GM18951 (cell line): ENCODE data around the gene USP6.
"Not testable (repeated sequence)": the region's sequence is repeated elsewhere in the genome, so short reads cannot be mapped to it uniquely, and the experiment has no call there.

Source experiments
- POLR2A ChIP-seq: IDR thresholded peaks from 4 replicates; pipeline ENCODE4 v1.6.1; 2011; ENCODE audit warnings: mild to moderate bottlenecking; ENCODE audit not compliant: insufficient read length, insufficient read depth; ENCODE audit errors: extremely low read depth
- in situ Hi-C: fragments of 300-500 bp; cut with MboI; formaldehyde crosslinking; loops from one replicate; pipeline ENCODE4 v1.12.0; 2022; ENCODE audit warnings: low sequenced_read_pairs, mixed read lengths, inconsistent platforms; ENCODE audit not compliant: unreplicated experiment

The USP6 gene

GRCh38 chr17:5210091-5210490, 94.3 kb downstream of the USP6 start:
- TF ChIP-seq POLR2A = no peak
- in situ Hi-C loops = no loop called here

GRCh38 chr17:5210614-5211252, 94.9 kb downstream of the USP6 start:
- TF ChIP-seq POLR2A = no peak
- in situ Hi-C loops = no loop called here

GRCh38 chr17:5211458-5211857, 95.6 kb downstream of the USP6 start:
- TF ChIP-seq POLR2A = no peak
- in situ Hi-C loops = no loop called here

GRCh38 chr17:5217562-5217961, 101.7 kb downstream of the USP6 start:
- in situ Hi-C loops = not testable (repeated sequence)

- in situ Hi-C loops = no loop called here
- TF ChIP-seq POLR2A = no peak
These were observed 103.7 kb downstream of the USP6 start for GRCh38 chr17:5219536-5219935.

GRCh38 chr17:5220074-5220473, 104.2 kb downstream of the USP6 start:
- in situ Hi-C loops = no loop called here
- TF ChIP-seq POLR2A = no peak

GRCh38 chr17:5221912-5222311, 106.1 kb downstream of the USP6 start:
- in situ Hi-C loops = not testable (repeated sequence)
